ENCODE results near the gene PLEKHA3.

- TF ChIP-seq CTCF (conservative IDR thresholded peaks at IDR 0.05) = no peak
- no peak for TF ChIP-seq EZH2 (IDR thresholded peaks at IDR 0.05; ENCODE audit: low read depth)
Observed at GRCh38 chr2:178526256-178526655, 46.0 kb downstream of the PLEKHA3 start.
